Heart left ventricle (tissue), 13 donors: ENCODE results near the gene CEP83.

Source experiments
- POLR2A ChIP-seq, 2 donors: fragments of 450-650 bp; IDR thresholded peaks; one replicate each; pipeline ENCODE4 v1.6.1; 2017; ENCODE audit warnings: antibody characterized with exemption in 2 of 2, mild to moderate bottlenecking in 2 of 2, moderate library complexity in 2 of 2
- TF ChIP-seq, protein P1 (sequence below), 12 donors: fragments of 200-600 bp; sonication (generic) in 4 of 12; IDR thresholded peaks; one replicate each; pipeline versions ENCODE4 v1.5.0 to v1.8.0; 2018 to 2022; ENCODE audit warnings: antibody characterized with exemption in 12 of 12, mild to moderate bottlenecking in 5 of 12
- donor health status: ischemic (EF 13 %, LVEDD 7.1; RV severe dilation, severe dysfunction).
- donor health status: DM: no; HTN: yes; CAD: no.
- donor health status: DM: no; HTN: no; CAD: no.
- donor health status: ischemic (EF 25% LVEDD 6.9; RV normal size, moderate dysfunction).
- donor health status: ischemic (EF 25% LVEDD 5.7; RV mildly dilated, moderate dysfunction).
- donor health status: ischemic (EF 35%, LVEDD 5.7; RV mildly dilated, moderate dysfunction).
- donor health status: nonischemic (EF 11% LVEDD 7.7; RV severe dilation, severe dysfunction).
- donor health status: DM: yes; HTN: yes; CAD: no.
- donor health status: PGD.
- donor health status: ischemic (EF 29% LVEDD 5.4; RV normal size, mild dysfunction).
- donor health status: nonischemic (EF 23%, LVEDD 6.1; RV moderate dilation, normal function).

DNA sequence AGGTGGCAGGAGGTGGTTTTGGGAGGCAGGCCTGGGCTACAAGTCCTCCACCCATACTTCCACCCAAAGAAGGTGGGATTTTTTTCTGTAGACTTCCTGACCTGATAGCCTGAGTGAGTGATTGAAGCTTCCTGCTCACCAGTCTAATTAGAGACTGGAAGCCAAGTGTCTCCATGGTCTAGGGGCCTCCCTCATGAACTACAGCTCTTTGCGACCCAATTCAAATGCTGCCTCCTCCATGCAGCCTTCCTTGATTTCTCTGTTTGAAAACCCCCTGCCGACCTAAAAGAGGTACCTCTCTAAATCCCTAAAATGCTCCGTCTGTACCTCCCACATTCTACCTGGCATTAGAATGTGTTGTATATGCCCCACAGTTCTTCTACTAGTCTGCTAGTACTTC lies 186.4 kb downstream of the CEP83 start:
- TF ChIP-seq, protein P1, sequence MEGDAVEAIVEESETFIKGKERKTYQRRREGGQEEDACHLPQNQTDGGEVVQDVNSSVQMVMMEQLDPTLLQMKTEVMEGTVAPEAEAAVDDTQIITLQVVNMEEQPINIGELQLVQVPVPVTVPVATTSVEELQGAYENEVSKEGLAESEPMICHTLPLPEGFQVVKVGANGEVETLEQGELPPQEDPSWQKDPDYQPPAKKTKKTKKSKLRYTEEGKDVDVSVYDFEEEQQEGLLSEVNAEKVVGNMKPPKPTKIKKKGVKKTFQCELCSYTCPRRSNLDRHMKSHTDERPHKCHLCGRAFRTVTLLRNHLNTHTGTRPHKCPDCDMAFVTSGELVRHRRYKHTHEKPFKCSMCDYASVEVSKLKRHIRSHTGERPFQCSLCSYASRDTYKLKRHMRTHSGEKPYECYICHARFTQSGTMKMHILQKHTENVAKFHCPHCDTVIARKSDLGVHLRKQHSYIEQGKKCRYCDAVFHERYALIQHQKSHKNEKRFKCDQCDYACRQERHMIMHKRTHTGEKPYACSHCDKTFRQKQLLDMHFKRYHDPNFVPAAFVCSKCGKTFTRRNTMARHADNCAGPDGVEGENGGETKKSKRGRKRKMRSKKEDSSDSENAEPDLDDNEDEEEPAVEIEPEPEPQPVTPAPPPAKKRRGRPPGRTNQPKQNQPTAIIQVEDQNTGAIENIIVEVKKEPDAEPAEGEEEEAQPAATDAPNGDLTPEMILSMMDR (IDR thresholded peaks at IDR 0.05): no peak
- no peak for TF ChIP-seq POLR2A (IDR thresholded peaks at IDR 0.05)
